Liver (tissue), 4 donors: ENCODE measurements around the gene BRIX1. TPM values are rescaled to one million over a fixed set of nuclear protein-coding genes. Genes with fewer than 3 reads are reported as not detected.

Experiments
- polyA plus RNA-seq, 2 donors: library from polyadenylated mRNA; stranded (reverse) in 1 of 2; unstranded in 1 of 2; fragments of 200-250 nt in 1 of 2; fragments of >200 nt in 1 of 2; fragmentation: Nextera tagmentation in 1 of 2; extraction: Ambion mirVana in 1 of 2; gene quantifications; one replicate each; pipeline versions ENCODE4 v1.2.1 to v1.2.3, GENCODE V29; 2013 to 2015
- total RNA-seq, 2 donors: library from RNA; depleted of rRNA; stranded (reverse); fragments of >200 nt; gene quantifications; one replicate each; pipeline ENCODE4 v1.2.3, GENCODE V29; 2014
- donor health status: healthy.
- donor health status: healthy.
- donor health status: healthy.

The BRIX1 gene
- total and polyA plus RNA-seq, 4 donors = 6.7 to 15.7 (median 10.5) TPM

Other genes with a start within 250 kb of the BRIX1 start
- under 1 TPM; 0.08 to 0.19 TPM for gene TTC23L, start 76.5 kb upstream of the BRIX1 start, total RNA-seq
- under 1 TPM in 1 of 2 donors, not detected in 1; 0.03 TPM for gene TTC23L, start 76.5 kb upstream of the BRIX1 start, polyA plus RNA-seq
- 10 to 100 TPM; 11.1 to 17.5 TPM for gene RAD1, start 207 bp upstream of the BRIX1 start, total RNA-seq
- 1 to 10 TPM; 7.2 to 7.4 TPM for gene RAD1, start 207 bp upstream of the BRIX1 start, polyA plus RNA-seq
- 10 to 100 TPM; 10.7 to 21.0 TPM for gene DNAJC21, start 13.8 kb downstream of the BRIX1 start, total RNA-seq
- 10 to 100 TPM in 1 of 2 donors, 1 to 10 TPM in 1; 8.8 to 12.9 TPM for gene DNAJC21, start 13.8 kb downstream of the BRIX1 start, polyA plus RNA-seq
- gene AGXT2, start 132.2 kb downstream of the BRIX1 start, total RNA-seq = 10 to 100 TPM; 49.4 to 67.9 TPM
- 10 to 100 TPM; 50.1 to 51.1 TPM for gene AGXT2, start 132.2 kb downstream of the BRIX1 start, polyA plus RNA-seq